ENCODE data around the gene LHFPL2.

DNA sequence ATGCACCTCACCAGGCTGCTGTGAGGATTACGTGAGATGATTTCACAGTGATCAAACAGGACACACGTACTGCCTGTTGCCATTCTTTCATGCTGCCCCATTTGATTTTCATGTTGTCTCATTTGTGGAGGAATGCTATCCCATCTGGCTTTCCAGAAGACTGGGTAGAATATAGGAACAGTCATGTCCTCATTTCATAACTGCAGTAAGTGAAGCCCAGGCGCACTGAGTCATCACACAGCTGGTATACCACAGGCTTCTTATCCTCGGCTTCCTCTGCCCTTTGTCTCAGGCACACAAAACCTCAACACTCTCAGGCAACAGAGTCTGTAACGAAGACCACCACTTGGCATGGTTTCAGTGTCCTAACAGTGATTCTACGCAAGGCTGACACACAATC, 62.3 kb downstream of the LHFPL2 start:
- TF ChIP-seq, protein P1, sequence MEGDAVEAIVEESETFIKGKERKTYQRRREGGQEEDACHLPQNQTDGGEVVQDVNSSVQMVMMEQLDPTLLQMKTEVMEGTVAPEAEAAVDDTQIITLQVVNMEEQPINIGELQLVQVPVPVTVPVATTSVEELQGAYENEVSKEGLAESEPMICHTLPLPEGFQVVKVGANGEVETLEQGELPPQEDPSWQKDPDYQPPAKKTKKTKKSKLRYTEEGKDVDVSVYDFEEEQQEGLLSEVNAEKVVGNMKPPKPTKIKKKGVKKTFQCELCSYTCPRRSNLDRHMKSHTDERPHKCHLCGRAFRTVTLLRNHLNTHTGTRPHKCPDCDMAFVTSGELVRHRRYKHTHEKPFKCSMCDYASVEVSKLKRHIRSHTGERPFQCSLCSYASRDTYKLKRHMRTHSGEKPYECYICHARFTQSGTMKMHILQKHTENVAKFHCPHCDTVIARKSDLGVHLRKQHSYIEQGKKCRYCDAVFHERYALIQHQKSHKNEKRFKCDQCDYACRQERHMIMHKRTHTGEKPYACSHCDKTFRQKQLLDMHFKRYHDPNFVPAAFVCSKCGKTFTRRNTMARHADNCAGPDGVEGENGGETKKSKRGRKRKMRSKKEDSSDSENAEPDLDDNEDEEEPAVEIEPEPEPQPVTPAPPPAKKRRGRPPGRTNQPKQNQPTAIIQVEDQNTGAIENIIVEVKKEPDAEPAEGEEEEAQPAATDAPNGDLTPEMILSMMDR (IDR thresholded peaks at IDR 0.05; ENCODE audit: insufficient read depth, low read length, poor library complexity, severe bottlenecking) = no peak
- TF ChIP-seq EZH2phosphoT487 (conservative IDR thresholded peaks at IDR 0.05; ENCODE audit: low read length) = no peak
